Endothelial cell (in vitro differentiated cells): ENCODE measurements around the gene RHBDD3. TPM values are rescaled to one million over a fixed set of nuclear protein-coding genes. Genes with fewer than 3 reads are reported as not detected.

ENCODE experiments used
- DNase-seq: peaks from one replicate; pipeline ENCODE4 v3.0.0; 2021; ENCODE audit warnings: low spot score
- H3K27ac Mint-ChIP-seq: one replicate; pipeline ENCODE4 v1.8.0; 2021; ENCODE audit warnings: mixed read lengths, inconsistent platforms; ENCODE audit not compliant: unreplicated experiment
- H3K27me3 Mint-ChIP-seq: one replicate; pipeline ENCODE4 v1.8.0; 2021; ENCODE audit warnings: mild to moderate bottlenecking, moderate library complexity, mixed read lengths, inconsistent platforms; ENCODE audit not compliant: unreplicated experiment
- H3K36me3 Mint-ChIP-seq: one replicate; pipeline ENCODE4 v1.8.0; 2021; ENCODE audit warnings: mild to moderate bottlenecking, low read depth, mixed read lengths, inconsistent platforms; ENCODE audit not compliant: unreplicated experiment
- H3K4me1 Mint-ChIP-seq: one replicate; pipeline ENCODE4 v1.8.0; 2021; ENCODE audit warnings: mild to moderate bottlenecking, mixed read lengths, inconsistent platforms; ENCODE audit not compliant: unreplicated experiment
- H3K4me3 Mint-ChIP-seq: one replicate; pipeline ENCODE4 v1.8.0; 2021; ENCODE audit warnings: mild to moderate bottlenecking, mixed read lengths, inconsistent platforms; ENCODE audit not compliant: unreplicated experiment
- H3K9me3 Mint-ChIP-seq: one replicate; pipeline ENCODE4 v1.8.0; 2021; ENCODE audit warnings: mixed read lengths, inconsistent platforms; ENCODE audit not compliant: unreplicated experiment
- total RNA-seq: library from RNA; stranded (reverse); fragmentation: NEBNext Ultra II Directional; extraction: Animal tissue kit (Norgen Biotek cat#: 25700); gene quantifications from one replicate; pipeline ENCODE4 v1.2.1, GENCODE V29; 2021; ENCODE audit not compliant: unreplicated experiment
- TF ChIP-seq, protein P1 (sequence below): fragments of 200-600 bp; sonication (generic); IDR thresholded peaks from one replicate; pipeline ENCODE4 v1.5.0; 2021; ENCODE audit warnings: antibody characterized with exemption; ENCODE audit not compliant: unreplicated experiment

Gene RHBDD3
- total RNA-seq, 1 donor from 2014 or later = 56.5 TPM

DNA sequence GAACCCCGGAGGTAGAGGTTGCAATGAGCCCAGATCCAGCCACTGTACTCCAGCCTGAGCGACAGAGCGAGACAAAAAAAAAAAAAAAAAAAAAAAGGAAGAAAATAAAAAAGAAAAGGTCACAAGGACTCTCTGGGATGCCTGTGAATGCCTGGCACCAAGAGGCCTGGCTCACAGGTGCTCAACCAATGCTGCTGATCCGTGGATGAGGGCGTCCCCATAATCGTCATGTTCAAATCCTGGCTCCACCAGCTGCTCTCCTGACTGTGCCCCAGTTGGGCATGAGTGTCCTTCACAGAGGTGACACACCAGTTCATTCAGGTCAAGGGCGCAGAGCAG lies 38.0 kb upstream of the RHBDD3 start:
- Mint-ChIP-seq H3K27ac (peak overlapping the region; percentile 68), H3K4me1 (peaks cover 22% of the 10 kb centered on the region)
- TF ChIP-seq, protein P1, sequence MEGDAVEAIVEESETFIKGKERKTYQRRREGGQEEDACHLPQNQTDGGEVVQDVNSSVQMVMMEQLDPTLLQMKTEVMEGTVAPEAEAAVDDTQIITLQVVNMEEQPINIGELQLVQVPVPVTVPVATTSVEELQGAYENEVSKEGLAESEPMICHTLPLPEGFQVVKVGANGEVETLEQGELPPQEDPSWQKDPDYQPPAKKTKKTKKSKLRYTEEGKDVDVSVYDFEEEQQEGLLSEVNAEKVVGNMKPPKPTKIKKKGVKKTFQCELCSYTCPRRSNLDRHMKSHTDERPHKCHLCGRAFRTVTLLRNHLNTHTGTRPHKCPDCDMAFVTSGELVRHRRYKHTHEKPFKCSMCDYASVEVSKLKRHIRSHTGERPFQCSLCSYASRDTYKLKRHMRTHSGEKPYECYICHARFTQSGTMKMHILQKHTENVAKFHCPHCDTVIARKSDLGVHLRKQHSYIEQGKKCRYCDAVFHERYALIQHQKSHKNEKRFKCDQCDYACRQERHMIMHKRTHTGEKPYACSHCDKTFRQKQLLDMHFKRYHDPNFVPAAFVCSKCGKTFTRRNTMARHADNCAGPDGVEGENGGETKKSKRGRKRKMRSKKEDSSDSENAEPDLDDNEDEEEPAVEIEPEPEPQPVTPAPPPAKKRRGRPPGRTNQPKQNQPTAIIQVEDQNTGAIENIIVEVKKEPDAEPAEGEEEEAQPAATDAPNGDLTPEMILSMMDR = no peak

DNA sequence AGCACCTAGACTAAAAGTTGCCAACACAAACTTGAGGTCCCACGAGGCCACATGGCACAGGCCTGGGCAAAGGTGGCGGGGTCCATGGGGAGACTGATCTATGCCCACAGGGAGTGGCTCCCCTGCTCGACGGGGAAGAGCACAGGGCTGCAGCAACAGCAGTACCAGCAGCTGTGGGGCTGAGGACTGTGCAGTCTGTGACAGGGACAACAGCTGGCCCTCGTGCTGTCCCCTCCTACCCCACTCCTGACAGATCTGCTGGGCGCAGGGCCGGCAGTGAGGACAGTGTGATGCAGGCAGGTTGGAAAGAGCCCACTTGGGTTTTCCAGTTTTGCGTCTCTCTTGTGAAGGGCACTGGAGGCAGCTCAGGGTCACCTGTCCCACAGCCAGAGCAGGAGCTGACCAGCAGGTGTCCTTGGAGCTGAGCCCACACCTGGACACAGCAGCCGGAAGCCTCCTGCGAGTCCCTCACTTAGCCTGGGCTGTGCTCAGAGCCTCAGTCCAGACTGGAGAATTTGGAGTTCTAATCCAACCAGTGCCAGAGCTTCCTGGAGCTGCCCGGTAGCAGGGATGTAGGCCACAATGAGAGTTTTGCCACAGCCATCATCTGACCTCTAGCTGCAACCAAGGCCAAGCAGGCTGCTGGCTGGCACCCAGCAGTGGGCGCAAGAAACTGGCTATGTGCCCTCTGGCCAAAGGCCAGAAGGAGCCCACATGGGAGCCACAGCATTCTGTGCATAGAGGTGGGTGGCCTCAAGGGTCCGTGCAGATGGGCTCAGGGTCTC lies 35.1 kb upstream of the RHBDD3 start:
- TF ChIP-seq, protein P1 = no peak
- Mint-ChIP-seq H3K27ac (no peak overlapping the region), H3K9me3 (no peaks in the 10 kb centered on the region), H3K27me3 (peaks cover 21% of the 10 kb centered on the region), H3K4me3 (no peak overlapping the region), H3K4me1 (peaks cover 24% of the 10 kb centered on the region), H3K36me3 (peaks cover 38% of the 10 kb centered on the region)
- no peak for DNase-seq

More for the DNA sequence above, 38.0 kb upstream of the RHBDD3 start:
- peaks cover 17% of the 10 kb centered on the region for H3K36me3 Mint-ChIP-seq
- H3K27me3 Mint-ChIP-seq = peaks cover 20% of the 10 kb centered on the region
- no peak for DNase-seq
- no peaks in the 10 kb centered on the region for H3K9me3 Mint-ChIP-seq
- H3K4me3 Mint-ChIP-seq = peak overlapping the region; percentile 81

DNA sequence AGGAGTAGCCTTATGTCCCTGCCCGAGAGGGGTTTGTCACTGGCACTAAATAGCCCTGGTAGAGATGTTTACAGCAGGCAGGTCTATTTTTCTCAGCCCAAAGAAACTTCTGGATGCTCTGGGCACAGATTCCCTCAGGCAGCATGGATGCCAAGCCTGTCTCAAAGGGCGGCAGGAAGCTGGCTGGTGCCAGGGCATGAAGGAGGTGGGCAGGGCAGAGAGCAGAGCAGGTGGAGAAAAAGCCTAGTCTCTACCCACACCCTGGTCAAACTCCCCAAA lies 34.6 kb upstream of the RHBDD3 start:
- TF ChIP-seq, protein P1 = no peak
- Mint-ChIP-seq H3K27ac (no peak overlapping the region), H3K9me3 (no peaks in the 10 kb centered on the region), H3K4me1 (peaks cover 24% of the 10 kb centered on the region), H3K4me3 (no peak overlapping the region), H3K27me3 (peaks cover 20% of the 10 kb centered on the region), H3K36me3 (peaks cover 38% of the 10 kb centered on the region)
- DNase-seq = no peak

DNA sequence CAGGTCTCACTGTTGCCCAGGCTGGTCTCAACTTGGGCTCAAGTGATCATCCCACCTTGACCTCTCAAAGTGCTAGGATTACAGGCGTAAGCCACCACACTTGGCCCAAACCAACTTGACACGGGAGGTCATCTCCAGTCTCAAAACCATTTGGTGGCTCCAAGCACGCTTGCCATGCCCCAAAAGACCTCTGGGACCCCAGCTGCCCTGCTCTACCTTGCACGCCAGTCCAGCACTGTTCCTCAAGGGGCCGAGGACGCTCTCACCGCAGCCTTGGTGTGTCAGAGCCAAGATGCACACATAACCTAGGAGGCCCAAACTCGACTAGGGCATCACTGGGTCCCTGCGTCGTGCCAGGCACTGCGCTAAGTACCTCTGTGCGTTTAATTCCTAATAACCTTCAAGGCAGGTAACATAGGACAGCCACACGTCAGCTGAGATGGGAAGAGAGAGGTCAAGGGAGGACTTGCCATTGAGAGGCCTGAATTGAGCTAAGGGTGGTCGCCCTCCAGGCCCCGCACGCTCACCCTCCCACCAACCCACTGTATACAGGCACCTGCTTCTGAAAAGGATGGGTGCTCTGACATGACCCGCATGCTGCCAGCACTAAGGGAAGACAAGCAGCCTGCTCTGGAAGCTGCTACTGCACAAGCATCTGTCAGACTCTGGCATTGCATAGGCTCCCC lies 34.1 kb upstream of the RHBDD3 start:
- Mint-ChIP-seq H3K36me3 (peaks cover 41% of the 10 kb centered on the region), H3K27me3 (peaks cover 19% of the 10 kb centered on the region), H3K9me3 (no peaks in the 10 kb centered on the region), H3K4me1 (peaks cover 24% of the 10 kb centered on the region), H3K27ac (peak overlapping the region; percentile 57), H3K4me3 (no peak overlapping the region)
- DNase-seq = no peak
- TF ChIP-seq, protein P1 = no peak

DNA sequence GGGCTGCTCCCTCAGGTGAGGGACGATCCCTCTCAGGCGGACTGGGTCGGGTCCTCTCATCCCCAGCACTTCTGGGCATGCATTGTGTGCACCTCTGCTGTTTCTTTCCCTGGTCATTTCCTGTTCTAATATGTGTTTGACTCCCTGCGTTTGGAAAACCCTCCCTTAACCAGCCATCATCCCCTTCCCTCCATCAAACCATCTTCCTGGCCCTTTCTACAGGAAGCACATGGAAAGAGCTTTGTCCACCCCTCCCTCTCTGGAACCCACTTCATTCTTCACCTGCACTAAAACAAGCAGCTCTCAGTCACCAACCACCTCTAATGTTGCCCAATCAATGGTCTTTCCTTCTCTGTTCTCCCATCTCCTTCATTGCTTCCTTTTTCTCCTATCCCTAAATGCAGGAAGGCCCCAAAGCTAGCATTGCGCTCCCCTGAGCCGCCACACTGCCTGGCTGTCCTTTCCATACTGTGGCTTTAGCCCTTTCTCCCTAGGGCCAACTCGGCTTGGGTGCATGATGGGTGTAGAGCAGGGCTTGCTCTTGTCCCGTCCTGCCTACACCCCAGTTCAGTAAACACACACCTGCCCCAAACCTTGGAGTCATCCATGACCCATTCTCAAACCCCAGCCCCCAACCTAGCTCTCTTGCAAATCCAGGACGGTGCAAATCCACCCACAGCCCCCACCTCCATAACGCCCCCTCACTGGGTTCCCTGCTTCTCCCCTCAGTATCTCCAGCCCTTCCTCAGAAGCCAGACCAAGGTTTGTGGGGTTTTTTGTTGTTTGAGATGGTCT lies 33.2 kb upstream of the RHBDD3 start:
- H3K27me3 Mint-ChIP-seq = peaks cover 19% of the 10 kb centered on the region
- H3K27ac Mint-ChIP-seq = peak overlapping the region; percentile 32
- peaks cover 24% of the 10 kb centered on the region for H3K4me1 Mint-ChIP-seq
- TF ChIP-seq, protein P1 = no peak
- H3K9me3 Mint-ChIP-seq = no peaks in the 10 kb centered on the region
- peaks cover 45% of the 10 kb centered on the region for H3K36me3 Mint-ChIP-seq
- DNase-seq = no peak
- H3K4me3 Mint-ChIP-seq = peak overlapping the region; percentile 13
